Measurements from ENCODE around the gene NFKBIA. TPM values are rescaled to one million over a fixed set of nuclear protein-coding genes. Genes with fewer than 3 reads are reported as not detected.
"Not testable (repeated sequence)": the region's sequence is repeated elsewhere in the genome, so short reads cannot be mapped to it uniquely, and the experiment has no call there.

The NFKBIA gene
- total RNA-seq, 1 experiment from 2014 or later, result 115 TPM

- Histone ChIP-seq H3K4me1 (replicated peaks) (peaks cover 24% of the 10 kb centered on the region), H3K9me3 (replicated peaks) (no peaks in the 10 kb centered on the region), H3K27me3 (replicated peaks) (no peaks in the 10 kb centered on the region), H3K27ac (no peak overlapping the region), H3K36me3 (no peaks in the 10 kb centered on the region), H3K4me3 (no peak overlapping the region)
- DNase-seq (ENCODE audit: low read depth in 1 of 2, low spot score in 2 of 2), result no peak
These were observed 13.2 kb downstream of the NFKBIA start for GRCh38 chr14:35391388-35391710.

GRCh38 chr14:35390577-35391387 is 13.8 kb downstream of the NFKBIA start:
- no peaks in the 10 kb centered on the region for H3K9me3 ChIP-seq (replicated peaks)
- no peak overlapping the region for H3K27ac ChIP-seq
- no peaks in the 10 kb centered on the region for H3K27me3 ChIP-seq (replicated peaks)
- H3K36me3 ChIP-seq, result no peaks in the 10 kb centered on the region
- no peak overlapping the region for H3K4me3 ChIP-seq
- no peak for DNase-seq (ENCODE audit: low read depth in 1 of 2, low spot score in 2 of 2)
- H3K4me1 ChIP-seq (replicated peaks), result peaks cover 30% of the 10 kb centered on the region

- Histone ChIP-seq H3K4me1 (replicated peaks) (peaks cover 43% of the 10 kb centered on the region), H3K27me3 (replicated peaks) (no peaks in the 10 kb centered on the region), H3K9me3 (replicated peaks) (no peaks in the 10 kb centered on the region), H3K27ac (no peak overlapping the region), H3K4me3 (no peak overlapping the region), H3K36me3 (no peaks in the 10 kb centered on the region)
- DNase-seq (ENCODE audit: low read depth in 1 of 2, low spot score in 2 of 2), result no peak
These were observed 15.3 kb downstream of the NFKBIA start for GRCh38 chr14:35389315-35389667.

GRCh38 chr14:35388656-35389314 is 15.8 kb downstream of the NFKBIA start:
- Histone ChIP-seq H3K27me3 (replicated peaks) (no peaks in the 10 kb centered on the region), H3K9me3 (replicated peaks) (no peaks in the 10 kb centered on the region), H3K27ac (no peak overlapping the region), H3K36me3 (no peaks in the 10 kb centered on the region), H3K4me3 (no peak overlapping the region), H3K4me1 (replicated peaks) (peaks cover 43% of the 10 kb centered on the region)
- DNase-seq (ENCODE audit: low read depth in 1 of 2, low spot score in 2 of 2), result no peak

- Histone ChIP-seq H3K27ac (no peak overlapping the region), H3K27me3 (replicated peaks) (no peaks in the 10 kb centered on the region), H3K9me3 (replicated peaks) (no peaks in the 10 kb centered on the region), H3K4me1 (replicated peaks) (peaks cover 36% of the 10 kb centered on the region), H3K36me3 (no peaks in the 10 kb centered on the region), H3K4me3 (no peak overlapping the region)
- DNase-seq (ENCODE audit: low read depth in 1 of 2, low spot score in 2 of 2), result no peak
These were observed 16.6 kb downstream of the NFKBIA start for GRCh38 chr14:35387713-35388579.

GRCh38 chr14:35387219-35387618 is 17.3 kb downstream of the NFKBIA start:
- H3K27ac ChIP-seq, result no peak overlapping the region
- no peak overlapping the region for H3K4me3 ChIP-seq
- H3K27me3 ChIP-seq (replicated peaks), result no peaks in the 10 kb centered on the region
- H3K4me1 ChIP-seq (replicated peaks), result peaks cover 36% of the 10 kb centered on the region
- no peaks in the 10 kb centered on the region for H3K9me3 ChIP-seq (replicated peaks)
- H3K36me3 ChIP-seq, result no peaks in the 10 kb centered on the region
- no peak for DNase-seq (ENCODE audit: low read depth in 1 of 2, low spot score in 2 of 2)

- Histone ChIP-seq H3K36me3 (no peaks in the 10 kb centered on the region), H3K4me1 (replicated peaks) (peaks cover 36% of the 10 kb centered on the region), H3K4me3 (no peak overlapping the region), H3K27me3 (replicated peaks) (no peaks in the 10 kb centered on the region), H3K9me3 (replicated peaks) (no peaks in the 10 kb centered on the region), H3K27ac (no peak overlapping the region)
- DNase-seq (ENCODE audit: low read depth in 1 of 2, low spot score in 2 of 2), result no peak
These were observed 17.9 kb downstream of the NFKBIA start for GRCh38 chr14:35386673-35387125.

- no peaks in the 10 kb centered on the region for H3K27me3 ChIP-seq (replicated peaks)
- peak; percentile 87 to 88 for DNase-seq (ENCODE audit: low read depth in 1 of 2, low spot score in 2 of 2)
- peaks cover 31% of the 10 kb centered on the region for H3K4me1 ChIP-seq (replicated peaks)
- peak overlapping the region; percentile 35 for H3K27ac ChIP-seq
- H3K36me3 ChIP-seq, result no peaks in the 10 kb centered on the region
- H3K4me3 ChIP-seq, result no peak overlapping the region
- no peaks in the 10 kb centered on the region for H3K9me3 ChIP-seq (replicated peaks)
These were observed 19.3 kb downstream of the NFKBIA start for GRCh38 chr14:35385042-35385839.

- H3K4me3 ChIP-seq, result no peak overlapping the region
- no peaks in the 10 kb centered on the region for H3K9me3 ChIP-seq (replicated peaks)
- H3K4me1 ChIP-seq (replicated peaks), result peaks cover 31% of the 10 kb centered on the region
- H3K27me3 ChIP-seq (replicated peaks), result no peaks in the 10 kb centered on the region
- H3K27ac ChIP-seq, result peak overlapping the region; percentile 32; the same call in 1 of the 2 replicates
- H3K36me3 ChIP-seq, result no peaks in the 10 kb centered on the region
- peak in 1 of 2 experiments; percentile 38 for DNase-seq (ENCODE audit: low read depth in 1 of 2, low spot score in 2 of 2)
These were observed 20.0 kb downstream of the NFKBIA start for GRCh38 chr14:35384455-35385041.

GRCh38 chr14:35383569-35384454 is 20.7 kb downstream of the NFKBIA start:
- Histone ChIP-seq H3K27ac (peak overlapping the region; percentile 32; the same call in 1 of the 2 replicates), H3K9me3 (replicated peaks) (no peaks in the 10 kb centered on the region), H3K36me3 (no peaks in the 10 kb centered on the region), H3K4me1 (replicated peaks) (peaks cover 36% of the 10 kb centered on the region), H3K27me3 (replicated peaks) (no peaks in the 10 kb centered on the region), H3K4me3 (no peak overlapping the region)
- DNase-seq (ENCODE audit: low read depth in 1 of 2, low spot score in 2 of 2), result no peak

- Histone ChIP-seq H3K36me3 (no peaks in the 10 kb centered on the region), H3K27ac (no peak overlapping the region), H3K4me3 (no peak overlapping the region), H3K9me3 (replicated peaks) (no peaks in the 10 kb centered on the region), H3K4me1 (replicated peaks) (peaks cover 35% of the 10 kb centered on the region), H3K27me3 (replicated peaks) (no peaks in the 10 kb centered on the region)
- no peak for DNase-seq (ENCODE audit: low read depth in 1 of 2, low spot score in 2 of 2)
These were observed 23.8 kb downstream of the NFKBIA start for GRCh38 chr14:35380794-35381193.

- not testable (repeated sequence) for H3K4me3 ChIP-seq; H3K27me3 ChIP-seq (replicated peaks); H3K9me3 ChIP-seq (replicated peaks); H3K36me3 ChIP-seq; H3K27ac ChIP-seq
- H3K4me1 ChIP-seq (replicated peaks), result peaks cover 23% of the 10 kb centered on the region
- DNase-seq (ENCODE audit: low read depth in 1 of 2, low spot score in 2 of 2), result peak in 1 of 2 experiments; percentile 36
These were observed 25.2 kb downstream of the NFKBIA start for GRCh38 chr14:35379234-35379933.
